NCI-H2196 treated with DMSO at 0.1 percent for 48 hours (cell line): Measurements from ENCODE around the gene CD276.
"Not testable (repeated sequence)": the region's sequence is repeated elsewhere in the genome, so short reads cannot be mapped to it uniquely, and the experiment has no call there.

Source experiments
- DNase-seq: peaks from one replicate; lab custom pipeline; 2025; ENCODE audit not compliant: unreplicated experiment; lab: John Stamatoyannopoulos, UW

Gene CD276

DNA sequence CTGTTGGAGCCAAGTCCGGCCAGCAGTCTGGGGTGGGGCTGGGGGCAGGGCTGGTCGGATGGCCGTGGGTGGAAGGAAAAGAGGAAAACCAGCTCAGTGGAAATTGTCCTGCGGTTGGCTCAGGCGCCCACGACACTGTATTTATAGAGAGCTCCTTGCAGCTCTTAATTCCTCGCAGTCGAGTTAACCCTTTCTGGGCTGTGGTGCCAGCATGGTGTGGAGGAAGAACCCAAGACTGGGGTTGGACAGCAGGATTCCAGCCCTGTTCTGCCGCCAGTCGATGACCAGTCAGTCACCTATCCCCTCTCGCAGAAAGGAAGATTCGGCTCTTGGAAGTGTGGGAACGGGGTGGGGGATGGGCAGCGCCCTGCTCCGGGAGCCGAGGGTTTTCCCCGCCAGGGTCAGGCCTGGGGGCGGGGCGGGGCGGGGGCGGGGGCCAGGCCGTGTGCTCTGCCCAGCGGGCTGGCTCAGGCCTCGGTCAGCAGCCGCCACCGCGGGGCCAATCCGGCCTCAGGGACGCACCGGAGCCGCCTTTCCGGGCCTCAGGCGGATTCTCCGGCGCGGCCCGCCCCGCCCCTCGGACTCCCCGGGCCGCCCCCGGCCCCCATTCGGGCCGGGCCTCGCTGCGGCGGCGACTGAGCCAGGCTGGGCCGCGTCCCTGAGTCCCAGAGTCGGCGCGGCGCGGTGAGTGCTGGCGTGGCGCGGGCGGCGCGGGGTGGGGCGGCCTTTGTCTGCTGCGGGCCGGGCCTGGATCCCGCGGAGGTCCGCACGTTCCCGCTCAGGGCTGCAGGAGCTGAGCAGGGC, at the start of gene CD276:
Gene CD276, plus strand, starts transcription at position 607 of the 804 bp plus-strand sequence. CDS start 15,257 bp downstream, outside the sequence.
- peak; percentile 19 for DNase-seq

DNA sequence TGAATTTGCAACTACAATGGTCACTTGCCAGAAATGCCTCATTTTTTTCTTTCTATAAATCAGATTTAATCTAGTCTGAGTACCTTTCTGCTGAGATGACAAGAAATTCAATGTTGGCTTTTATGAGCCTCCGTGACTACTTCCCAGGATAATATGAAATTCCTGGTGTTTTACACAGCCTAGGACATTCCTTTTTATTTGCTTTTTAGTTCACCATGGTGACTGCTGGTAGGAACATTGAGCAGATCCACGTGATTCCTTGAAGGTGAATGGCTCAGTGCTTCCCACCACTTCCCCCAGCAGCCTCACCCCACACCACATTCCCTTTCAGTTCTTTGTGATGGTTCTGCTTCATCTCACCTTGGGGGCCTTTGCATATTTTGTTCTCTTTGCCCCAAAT, 46.7 kb upstream of the CD276 start:
- DNase-seq = no peak

DNA sequence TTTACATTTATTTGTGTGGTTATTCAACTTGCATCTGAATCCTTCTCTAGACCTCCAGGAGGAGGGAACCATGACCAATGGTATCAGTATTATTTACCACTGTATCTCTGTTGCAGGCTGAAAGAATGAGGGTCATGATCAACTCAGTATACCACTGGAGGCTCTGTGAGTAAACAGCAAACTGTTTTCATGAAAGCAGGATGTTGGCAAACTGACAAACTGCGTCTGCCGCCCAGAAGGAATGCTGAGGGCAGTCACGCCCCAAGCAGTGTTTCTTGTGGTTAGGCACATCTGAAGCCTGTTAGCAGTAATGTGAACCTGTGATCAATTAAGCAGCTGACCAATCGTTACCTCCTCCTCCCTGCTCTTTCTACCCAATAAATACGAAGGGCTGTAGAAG, 44.7 kb upstream of the CD276 start:
- not testable (repeated sequence) for DNase-seq

DNA sequence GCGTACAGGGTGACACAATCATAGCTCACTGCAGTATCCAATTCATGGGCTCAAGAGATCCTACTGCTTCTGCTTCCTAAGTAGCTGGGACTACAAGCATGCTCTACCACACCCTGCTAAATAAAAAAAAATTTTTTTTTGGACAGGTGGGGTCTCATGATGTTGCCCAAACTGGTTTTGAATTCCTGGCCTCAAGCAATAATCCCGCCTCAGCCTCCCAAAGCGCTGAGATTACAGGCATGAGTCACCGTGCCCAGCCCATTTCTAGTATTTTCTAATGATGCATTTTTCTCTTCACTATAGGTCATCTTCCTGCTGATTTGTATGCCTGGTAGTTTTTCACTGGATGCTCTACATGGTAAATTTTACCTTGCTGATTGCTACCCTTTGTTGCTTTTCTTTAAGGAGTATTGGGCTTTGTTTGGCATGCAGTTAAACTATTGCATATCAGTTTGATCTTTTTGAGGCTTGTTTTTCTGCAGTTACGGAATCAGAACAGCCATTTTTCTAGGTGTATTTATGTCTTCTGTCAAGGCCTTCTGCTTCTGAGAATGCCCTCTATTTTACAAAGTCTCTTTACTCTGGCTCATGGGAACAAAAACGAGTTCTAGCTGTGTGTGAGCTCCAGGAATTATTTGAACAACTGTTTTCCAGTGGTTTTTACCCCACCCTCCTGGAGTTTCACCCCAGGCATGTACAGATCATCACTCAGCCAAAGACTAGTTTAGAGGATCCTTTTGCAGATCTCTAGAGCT, 36.7 kb upstream of the CD276 start:
- DNase-seq = no peak

DNA sequence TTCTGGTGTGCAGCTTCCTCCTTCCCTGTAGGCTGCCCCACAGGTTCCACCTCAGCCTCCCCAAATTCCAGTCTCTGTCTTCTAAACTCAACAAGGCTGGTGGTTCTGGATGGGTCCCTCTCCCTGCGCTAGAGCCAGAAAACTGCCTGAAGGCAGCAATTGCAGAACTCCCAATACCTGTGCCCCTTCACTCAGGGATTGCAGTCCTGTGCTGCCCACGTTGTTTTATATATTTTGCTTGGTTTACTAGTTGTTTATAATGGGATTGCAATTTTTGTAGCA, 36.2 kb upstream of the CD276 start:
- no peak for DNase-seq

DNA sequence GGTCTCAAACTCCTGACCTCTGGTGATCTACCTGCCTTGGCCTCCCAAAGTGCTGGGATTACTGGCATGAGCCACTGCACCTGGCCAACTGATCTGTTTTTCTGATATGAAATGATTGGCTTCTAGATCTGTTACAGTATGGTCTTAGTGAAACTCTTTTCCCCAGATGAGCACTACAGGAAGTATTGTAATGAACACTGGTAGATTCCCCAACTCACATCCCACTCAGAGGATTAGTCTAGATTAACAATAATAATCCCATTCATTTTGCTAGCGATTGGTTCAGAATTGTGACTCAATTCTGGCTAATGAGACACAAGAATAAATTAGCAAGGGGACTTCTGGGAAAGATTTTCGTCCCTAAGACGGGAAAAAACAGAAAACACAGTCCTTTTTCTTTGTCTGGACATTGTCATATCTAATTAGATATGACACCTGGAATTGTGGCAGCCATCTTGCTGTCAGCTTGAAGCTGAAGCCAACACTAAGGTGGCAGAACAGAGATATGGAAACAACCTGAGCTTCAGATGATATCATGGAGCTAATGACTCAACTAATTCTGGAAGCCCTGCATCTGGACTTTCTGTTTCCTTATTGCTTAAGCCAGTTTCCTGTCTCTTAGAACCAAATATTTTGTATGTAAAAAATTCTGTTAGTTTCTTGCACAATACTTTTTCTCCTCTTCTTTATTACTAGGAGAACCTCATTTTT, 33.6 kb upstream of the CD276 start:
- no peak for DNase-seq

DNA sequence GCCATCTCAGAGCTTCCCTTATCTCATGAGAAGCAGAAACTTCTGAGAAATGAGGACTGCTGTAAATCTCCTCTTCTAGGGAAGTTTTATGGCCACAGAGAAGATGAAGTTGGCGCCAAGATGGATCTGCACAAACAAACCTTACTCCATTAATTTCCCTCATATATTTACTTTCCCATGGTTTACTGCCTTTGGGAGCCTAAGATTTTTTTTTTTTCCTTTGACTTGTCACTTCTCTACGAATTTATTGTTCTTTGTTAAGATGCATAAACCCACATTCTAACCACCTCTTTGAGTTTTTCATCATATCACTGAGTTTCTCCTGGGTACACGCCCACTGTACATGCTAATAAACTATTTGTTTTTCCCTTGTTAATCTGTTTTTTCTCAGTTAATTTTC, 29.5 kb upstream of the CD276 start:
- DNase-seq = no peak

DNA sequence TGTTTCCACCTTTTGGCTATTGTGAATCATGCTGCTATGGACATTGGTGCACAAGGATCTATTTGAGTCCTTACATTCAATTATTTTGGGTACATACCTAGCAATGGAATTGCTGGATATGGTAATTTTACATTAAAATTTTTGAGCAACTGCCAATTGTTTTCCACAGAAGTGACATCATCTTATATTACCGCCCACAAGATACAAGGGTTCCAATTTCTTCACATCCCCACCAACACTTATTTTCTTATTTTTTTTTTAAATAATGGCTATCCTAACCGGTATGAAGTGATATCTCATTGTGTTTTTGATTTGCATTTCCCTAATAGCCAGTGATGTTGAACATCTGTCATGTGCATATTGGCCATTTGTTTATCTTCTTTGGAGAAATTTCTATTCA, 28.5 kb upstream of the CD276 start:
- DNase-seq = no peak

DNA sequence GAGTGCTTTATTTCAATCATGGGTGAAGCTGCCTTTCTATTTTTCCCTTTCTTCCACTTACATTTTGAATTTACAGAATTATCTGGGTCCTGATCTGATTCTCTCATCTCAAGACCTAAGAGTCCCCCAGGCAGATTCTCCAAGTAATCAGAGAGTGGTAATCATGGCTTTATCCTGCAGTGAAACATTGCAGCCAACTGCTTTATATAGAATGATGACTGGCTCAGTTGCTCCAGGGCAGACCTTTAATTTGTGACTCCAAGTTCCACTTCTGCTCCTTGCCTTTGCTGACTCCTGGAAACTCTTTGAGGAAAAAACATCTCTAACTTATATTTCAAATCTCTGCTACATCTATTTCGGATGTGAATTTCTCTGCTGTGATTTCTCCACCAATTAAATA, 25.5 kb upstream of the CD276 start:
- no peak for DNase-seq

DNA sequence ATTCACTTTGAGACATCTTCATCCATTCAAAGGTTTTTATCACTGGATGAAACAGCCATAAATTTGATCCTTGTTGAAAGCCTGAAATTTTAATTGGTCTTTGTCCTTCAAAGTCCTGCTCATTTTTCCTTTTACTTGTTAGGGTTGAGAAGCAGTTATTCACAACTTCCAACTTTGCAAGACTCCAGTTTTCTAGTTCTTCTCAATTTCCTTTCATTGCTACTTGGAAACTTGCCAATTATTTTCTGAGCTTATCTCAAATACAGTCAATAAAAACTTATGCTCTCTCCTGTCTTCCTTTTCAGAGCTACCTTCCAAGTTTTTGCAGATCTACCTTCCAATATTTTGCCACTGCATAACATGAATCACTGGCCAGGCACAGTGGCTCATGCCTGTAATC, 23.7 kb upstream of the CD276 start:
- no peak for DNase-seq

DNA sequence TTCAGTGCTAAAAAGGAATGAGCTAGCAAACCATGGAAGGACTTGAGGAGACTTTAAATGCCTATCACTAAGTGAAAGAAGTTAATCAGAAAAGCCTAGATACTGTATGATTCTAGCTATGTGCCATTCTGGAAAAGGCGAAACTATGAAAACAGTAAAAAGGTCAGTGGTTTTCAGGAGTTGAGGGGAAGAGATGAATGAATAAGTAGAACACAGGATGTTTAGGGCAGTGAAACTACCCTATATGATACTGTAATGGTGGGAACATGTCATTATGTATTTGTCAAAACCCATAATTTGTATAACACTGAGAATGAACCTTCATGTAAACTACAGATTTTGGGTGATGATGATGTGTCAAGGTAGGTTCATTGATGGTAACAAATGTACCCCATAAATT, 9.6 kb upstream of the CD276 start:
- DNase-seq = no peak

DNA sequence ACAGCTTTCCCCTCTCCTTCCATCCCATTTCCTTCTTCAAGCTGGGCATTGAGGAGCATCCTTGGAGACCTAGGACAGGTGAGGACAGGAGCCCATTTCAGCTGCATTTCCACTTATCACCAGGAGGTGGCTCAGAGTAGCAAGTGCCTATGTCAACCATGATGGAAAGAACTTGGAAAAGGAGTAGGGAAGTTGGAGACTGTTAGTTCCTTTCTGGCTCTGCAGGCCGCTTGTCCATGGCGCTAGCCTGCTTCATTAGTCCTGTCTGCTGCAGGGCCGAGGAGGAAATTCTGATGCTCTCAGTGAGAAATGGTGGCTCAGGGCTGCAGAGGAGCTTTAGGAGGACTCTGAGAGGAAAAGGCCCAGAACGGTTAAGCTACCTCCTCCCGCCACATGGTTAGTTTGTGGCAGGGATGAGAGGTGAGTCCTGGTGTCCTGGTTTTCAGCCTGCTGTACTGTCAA, 7.0 kb upstream of the CD276 start:
- DNase-seq = no peak

DNA sequence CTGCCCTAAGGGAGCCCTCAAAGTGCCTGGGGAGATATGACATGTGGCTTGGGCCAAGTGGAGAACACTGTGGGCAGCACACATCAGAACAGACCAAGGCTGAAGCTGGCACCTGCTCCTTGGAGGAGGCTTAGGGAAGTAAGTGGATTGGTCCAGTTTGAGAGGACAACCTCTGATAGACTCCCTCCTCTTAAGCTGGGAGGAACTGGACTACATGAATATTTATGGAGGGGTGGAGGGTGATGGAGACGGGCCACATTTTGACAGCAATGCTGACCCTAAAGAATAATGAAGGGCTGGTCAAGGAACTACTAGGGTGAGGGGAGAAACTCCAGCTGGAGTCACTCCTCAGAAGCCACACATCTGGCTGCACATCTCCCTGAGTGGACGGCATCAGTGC, 6.5 kb upstream of the CD276 start:
- DNase-seq = no peak

DNA sequence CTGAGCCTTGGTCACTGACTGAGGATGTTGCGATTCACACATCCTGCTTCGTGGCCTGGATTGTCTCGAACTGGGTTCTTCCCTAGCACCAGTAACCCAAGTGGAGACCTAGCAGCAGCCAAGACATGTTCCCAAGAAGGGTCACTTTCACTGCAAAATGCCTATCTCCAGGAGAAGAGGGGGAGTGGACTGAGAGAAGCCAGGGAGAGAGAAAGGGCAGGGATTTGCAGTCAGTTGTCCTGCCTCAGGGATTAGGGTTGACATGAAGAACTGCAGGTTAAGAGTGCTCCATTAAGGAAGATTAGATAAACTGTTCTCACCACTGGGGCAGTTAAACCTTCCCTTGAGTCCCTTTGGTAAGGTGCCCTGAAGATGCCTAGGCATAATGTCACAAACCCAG, 5.7 kb upstream of the CD276 start:
- DNase-seq = no peak

DNA sequence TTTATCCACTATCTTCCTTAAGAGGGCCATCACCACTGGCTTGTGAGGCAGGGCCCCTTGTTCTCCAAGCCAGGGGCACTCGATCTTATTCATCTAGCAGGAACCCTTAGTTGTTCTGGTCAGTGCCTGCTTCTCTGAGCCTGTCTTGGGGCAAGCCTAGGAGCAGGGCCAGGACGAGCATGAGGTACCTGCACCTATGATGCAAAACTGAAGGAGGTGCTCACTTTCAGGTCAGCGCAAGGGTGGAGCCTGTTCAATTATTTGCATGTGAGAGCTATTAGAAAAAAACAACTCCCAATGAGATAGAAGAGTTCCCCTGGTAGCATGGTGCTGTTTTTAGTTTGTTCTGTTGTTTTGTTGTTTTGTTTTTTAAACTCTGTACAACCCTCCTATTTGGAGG, 5.0 kb upstream of the CD276 start:
- DNase-seq = no peak

DNA sequence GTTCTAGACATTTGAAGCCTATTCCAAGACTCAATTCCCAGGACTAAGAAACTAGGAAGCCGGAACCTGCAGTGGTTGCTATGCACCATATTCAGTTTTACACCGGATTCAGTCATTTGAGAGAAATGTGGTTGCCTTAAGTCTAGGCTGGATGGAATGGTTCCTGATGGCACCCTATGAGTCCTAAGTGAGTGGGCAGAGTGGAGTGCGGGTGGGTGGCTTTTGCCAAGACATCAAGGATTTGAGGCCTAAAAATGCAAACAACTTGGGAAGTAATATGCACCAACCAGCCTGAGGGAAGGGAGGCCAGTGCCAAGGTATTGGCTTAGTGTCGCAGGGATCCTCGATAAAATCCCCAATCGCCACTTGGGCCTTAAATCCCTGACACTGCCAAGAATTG, 4.2 kb upstream of the CD276 start:
- DNase-seq = no peak

DNA sequence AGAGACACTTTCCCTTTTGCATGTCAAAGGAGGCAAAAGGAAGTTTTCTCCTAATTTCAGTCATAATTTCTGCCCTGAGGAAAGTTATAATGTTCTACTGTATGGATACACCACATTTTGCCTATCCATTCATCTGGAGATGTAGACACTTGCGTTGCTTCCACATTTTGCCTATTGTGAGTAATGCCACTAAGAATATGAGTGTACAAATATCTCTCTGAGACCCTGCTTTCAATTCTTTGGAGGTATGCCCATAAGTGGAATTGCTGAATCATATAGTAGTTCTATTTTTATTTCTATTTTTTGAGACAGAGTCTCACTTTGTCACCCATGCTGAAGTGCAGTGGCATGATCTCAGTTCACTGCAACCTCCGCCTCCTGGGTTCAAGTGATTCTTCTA, 3.6 kb upstream of the CD276 start:
- DNase-seq = no peak

DNA sequence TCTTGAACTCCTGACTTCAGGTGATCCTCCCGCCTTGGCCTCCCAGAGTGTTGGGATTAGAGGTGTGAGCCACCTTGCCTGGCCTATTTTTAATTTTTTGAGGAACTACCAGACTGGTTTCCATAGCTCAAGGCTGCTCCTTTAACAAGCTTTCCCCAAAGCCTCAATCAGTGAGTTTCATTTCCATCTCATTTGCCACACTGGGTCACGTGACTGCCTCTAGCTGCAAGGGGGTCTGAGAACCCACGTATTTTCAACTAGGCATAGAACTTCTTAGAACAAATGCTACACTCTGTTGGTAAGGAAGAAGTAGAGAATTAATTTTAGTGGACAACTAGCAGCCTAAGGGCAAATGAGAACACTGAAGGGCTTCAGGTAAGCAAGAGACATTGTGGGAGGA, 3.1 kb upstream of the CD276 start:
- DNase-seq = no peak

DNA sequence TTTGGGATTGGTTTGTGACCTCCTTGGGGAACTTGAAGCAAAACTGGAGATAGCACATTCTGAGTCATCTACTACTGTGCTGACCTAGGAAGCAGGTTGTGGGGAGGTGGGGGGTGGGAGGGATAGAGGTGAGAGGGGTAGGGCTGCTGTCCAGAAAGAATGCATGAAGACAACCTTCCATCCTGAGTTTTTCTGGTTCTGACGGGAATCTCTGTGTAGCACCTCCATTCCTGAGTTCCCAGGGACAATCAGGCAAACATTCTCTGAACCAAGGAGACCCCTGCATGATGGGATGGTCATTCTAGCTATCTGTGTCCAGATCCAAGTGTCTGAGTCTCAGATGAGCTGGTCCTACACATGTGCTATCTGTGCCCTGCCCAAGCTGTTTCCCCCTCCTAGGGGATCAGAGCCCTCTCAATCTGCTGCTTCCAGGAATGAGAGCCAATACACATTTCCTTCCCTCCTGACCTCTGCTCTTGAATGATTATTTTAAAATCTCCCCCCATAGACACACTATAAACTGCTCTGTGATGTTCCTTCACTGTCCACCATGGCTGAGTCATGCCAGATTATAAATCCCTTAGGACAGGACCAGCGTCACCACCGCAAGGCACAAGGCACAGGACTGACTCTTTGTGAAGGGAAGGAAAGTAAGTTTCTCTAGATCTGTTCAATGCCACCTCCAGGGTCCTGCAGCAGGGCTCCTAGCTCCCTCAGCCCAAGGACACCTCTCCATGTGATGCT, 2.2 kb upstream of the CD276 start:
- no peak for DNase-seq

DNA sequence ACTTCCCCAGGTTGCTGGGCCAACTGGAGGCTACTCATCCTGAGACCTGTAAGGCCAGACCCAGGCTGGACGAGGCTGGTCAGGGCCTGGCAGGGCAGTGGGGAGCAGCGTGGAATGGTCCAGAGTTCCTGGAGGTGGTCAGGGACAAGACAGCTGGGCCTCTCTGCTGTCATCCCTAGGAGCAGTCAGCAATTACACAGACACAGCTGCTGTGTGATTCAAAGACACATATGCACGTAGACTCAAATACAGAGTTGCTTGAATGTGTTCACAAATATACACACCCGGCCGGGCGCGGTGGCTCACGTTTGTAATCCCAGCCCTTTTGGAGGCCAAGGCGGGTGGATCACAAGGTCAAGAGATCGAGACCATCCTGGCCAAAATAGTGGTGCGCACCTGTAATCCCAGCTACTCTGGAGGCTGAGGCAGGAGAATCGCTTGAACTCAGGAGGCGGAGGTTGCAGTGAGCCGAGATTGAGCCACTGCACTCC, 1.5 kb upstream of the CD276 start:
- no peak for DNase-seq

DNA sequence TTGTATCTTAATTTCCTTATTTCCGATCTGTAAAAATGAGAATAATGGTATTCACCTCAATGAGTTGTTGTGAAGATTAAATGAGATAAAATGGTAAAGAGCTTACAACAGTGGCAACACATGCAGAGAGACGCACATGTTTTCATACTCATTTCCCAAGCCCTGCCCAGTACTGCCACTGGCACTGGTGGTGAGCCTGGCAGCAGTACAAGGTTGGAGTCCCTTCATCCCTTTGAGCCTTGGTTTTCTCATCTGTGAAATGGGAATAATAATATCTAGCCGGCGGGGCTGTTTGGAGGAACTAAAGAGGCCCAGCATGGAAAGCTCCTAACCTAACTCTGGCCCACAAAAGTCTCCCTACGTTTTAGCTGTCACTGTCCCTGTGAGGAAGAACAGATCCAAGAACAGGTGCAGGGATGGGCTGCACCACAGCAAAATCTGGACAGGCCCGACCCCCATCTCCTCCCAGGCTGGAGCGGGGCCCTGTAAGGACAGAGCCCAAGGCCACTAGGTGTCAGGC, 866 bp upstream of the CD276 start:
- no peak for DNase-seq
